ENCODE measurements around the gene MOG.

MOG gene

GRCh38 chr6:29676981-29677601 lies 20.2 kb downstream of the MOG start:
- no peak for DNase-seq (ENCODE audit: low read depth in 2 of 2)

- no peak for DNase-seq (ENCODE audit: low read depth in 2 of 2)
Measured at GRCh38 chr6:29678114-29678513, 21.2 kb downstream of the MOG start.

- no peak for DNase-seq (ENCODE audit: low read depth in 2 of 2)
Measured at GRCh38 chr6:29679962-29680361, 23.1 kb downstream of the MOG start.

- DNase-seq (ENCODE audit: low read depth in 2 of 2): no peak
Measured at GRCh38 chr6:29680416-29680815, 23.5 kb downstream of the MOG start.

GRCh38 chr6:29680904-29681303 lies 24.0 kb downstream of the MOG start, which contains the start of gene ZFP57:
Gene ZFP57, minus strand, starts transcription at chr6:29681152. Its CDS starts 4,149 bp downstream, at chr6:29677003.
- no peak for DNase-seq (ENCODE audit: low read depth in 2 of 2)

GRCh38 chr6:29681811-29682210 lies 24.9 kb downstream of the MOG start:
- no peak for DNase-seq (ENCODE audit: low read depth in 2 of 2)

GRCh38 chr6:29685718-29686326 lies 28.9 kb downstream of the MOG start:
- DNase-seq (ENCODE audit: low read depth in 2 of 2): no peak

GRCh38 chr6:29694637-29695036 lies 37.7 kb downstream of the MOG start:
- DNase-seq (ENCODE audit: low read depth in 2 of 2): no peak

GRCh38 chr6:29696147-29697125 lies 39.5 kb downstream of the MOG start:
- DNase-seq (ENCODE audit: low read depth in 2 of 2): no peak

- DNase-seq (ENCODE audit: low read depth in 2 of 2): peak; percentile 43 to 64
Measured at GRCh38 chr6:29702519-29703103, 45.7 kb downstream of the MOG start.

- DNase-seq (ENCODE audit: low read depth in 2 of 2): no peak
Measured at GRCh38 chr6:29705389-29706231, 48.7 kb downstream of the MOG start.

GRCh38 chr6:29708432-29709179 lies 51.7 kb downstream of the MOG start:
- no peak for DNase-seq (ENCODE audit: low read depth in 2 of 2)

- no peak for DNase-seq (ENCODE audit: low read depth in 2 of 2)
Measured at GRCh38 chr6:29709188-29709587, 52.3 kb downstream of the MOG start.

GRCh38 chr6:29710281-29710941 lies 53.5 kb downstream of the MOG start:
- no peak for DNase-seq (ENCODE audit: low read depth in 2 of 2)

GRCh38 chr6:29720863-29721262 lies 64.0 kb downstream of the MOG start:
- DNase-seq (ENCODE audit: low read depth in 2 of 2): no peak
